Uterus (tissue), 2 donors: ENCODE data around the gene ADGRF4.

Experiments used
- CTCF ChIP-seq, 4 experiments: fragments of 200-600 bp in 2 of 4; fragments of 450-650 bp in 2 of 4; sonication (generic) in 2 of 4; IDR thresholded peaks; one replicate each; pipeline ENCODE4 v1.5.1; 2016 to 2019; ENCODE audit warnings: antibody characterized with exemption in 4 of 4, mild to moderate bottlenecking in 2 of 4, moderate library complexity in 1 of 4
- POLR2A ChIP-seq, 2 donors: fragments of 450-650 bp; IDR thresholded peaks; one replicate each; pipeline ENCODE4 v1.6.1; 2016; ENCODE audit warnings: antibody characterized with exemption in 2 of 2, mild to moderate bottlenecking in 1 of 2, moderate library complexity in 1 of 2

- TF ChIP-seq CTCF (IDR thresholded peaks at IDR 0.05) (no peak), POLR2A (IDR thresholded peaks at IDR 0.05) (no peak)
Observed at GRCh38 chr6:47680051-47680450, 18.3 kb upstream of the ADGRF4 start.
